Right lobe of liver (tissue), 4 donors: ENCODE measurements around the gene ERC2.

Experiments used
- POLR2A ChIP-seq: fragments of 450-650 bp; IDR thresholded peaks from one replicate; pipeline ENCODE4 v1.6.1; 2017; ENCODE audit warnings: antibody characterized with exemption, mild to moderate bottlenecking
- TF ChIP-seq, protein P1 (sequence below), 4 donors: fragments of 200-600 bp in 3 of 4; fragments of 450-650 bp in 1 of 4; IDR thresholded peaks; one replicate each; pipeline versions ENCODE4 v1.5.1 to v1.8.0; 2016 to 2022; ENCODE audit warnings: antibody characterized with exemption in 4 of 4, mild to moderate bottlenecking in 2 of 4
- donor health status: DM: no; HTN: no; CAD: no.
- donor health status: DM: no; HTN: no; CAD: no.
- donor health status: DM: no; HTN: yes; CAD: no.

DNA sequence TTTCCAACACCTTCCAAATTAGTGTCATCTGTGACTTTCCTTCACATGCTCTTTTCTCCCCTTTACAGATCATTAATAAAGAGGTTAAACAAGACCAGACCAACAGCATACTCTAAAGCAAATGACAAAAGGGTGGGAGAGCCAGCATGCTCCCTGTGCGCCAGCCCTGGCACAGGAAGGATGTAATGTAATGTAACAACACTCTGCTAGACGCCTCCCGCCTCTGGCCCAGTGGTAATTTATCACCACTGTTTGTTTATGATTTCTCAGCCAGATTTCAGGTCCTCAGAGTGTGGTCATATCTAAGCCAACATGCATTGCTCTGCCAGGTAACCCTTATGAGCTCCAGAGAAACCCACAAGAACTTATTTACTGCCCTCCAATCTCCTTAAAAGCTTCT, 791.6 kb downstream of the ERC2 start:
- TF ChIP-seq, protein P1, sequence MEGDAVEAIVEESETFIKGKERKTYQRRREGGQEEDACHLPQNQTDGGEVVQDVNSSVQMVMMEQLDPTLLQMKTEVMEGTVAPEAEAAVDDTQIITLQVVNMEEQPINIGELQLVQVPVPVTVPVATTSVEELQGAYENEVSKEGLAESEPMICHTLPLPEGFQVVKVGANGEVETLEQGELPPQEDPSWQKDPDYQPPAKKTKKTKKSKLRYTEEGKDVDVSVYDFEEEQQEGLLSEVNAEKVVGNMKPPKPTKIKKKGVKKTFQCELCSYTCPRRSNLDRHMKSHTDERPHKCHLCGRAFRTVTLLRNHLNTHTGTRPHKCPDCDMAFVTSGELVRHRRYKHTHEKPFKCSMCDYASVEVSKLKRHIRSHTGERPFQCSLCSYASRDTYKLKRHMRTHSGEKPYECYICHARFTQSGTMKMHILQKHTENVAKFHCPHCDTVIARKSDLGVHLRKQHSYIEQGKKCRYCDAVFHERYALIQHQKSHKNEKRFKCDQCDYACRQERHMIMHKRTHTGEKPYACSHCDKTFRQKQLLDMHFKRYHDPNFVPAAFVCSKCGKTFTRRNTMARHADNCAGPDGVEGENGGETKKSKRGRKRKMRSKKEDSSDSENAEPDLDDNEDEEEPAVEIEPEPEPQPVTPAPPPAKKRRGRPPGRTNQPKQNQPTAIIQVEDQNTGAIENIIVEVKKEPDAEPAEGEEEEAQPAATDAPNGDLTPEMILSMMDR (IDR thresholded peaks at IDR 0.05) = no peak
- no peak for TF ChIP-seq POLR2A
